Activated CD8-positive, alpha-beta memory T cell treated with anti-CD3 and anti-CD28 coated beads for 48 hours (primary cell): ENCODE data around the gene TNFSF9.
"Not testable (repeated sequence)": the region's sequence is repeated elsewhere in the genome, so short reads cannot be mapped to it uniquely, and the experiment has no call there.

Source experiments
- DNase-seq, 3 experiments: peaks; one replicate each; pipeline ENCODE4 v3.0.0-alpha.2; 2020; ENCODE audit warnings: low read depth in 2 of 3, low spot score in 2 of 3

Gene TNFSF9

GRCh38 chr19:6568816-6569215 lies 38.0 kb downstream of the TNFSF9 start:
- no peak for DNase-seq

GRCh38 chr19:6570764-6571163 lies 39.9 kb downstream of the TNFSF9 start:
- no peak for DNase-seq

GRCh38 chr19:6571167-6571566 lies 40.3 kb downstream of the TNFSF9 start:
- DNase-seq, result no peak

GRCh38 chr19:6572217-6572616 lies 41.4 kb downstream of the TNFSF9 start:
- DNase-seq, result no peak

- DNase-seq, result no peak
These were observed 42.5 kb downstream of the TNFSF9 start for GRCh38 chr19:6573350-6573749.

GRCh38 chr19:6576869-6577475 lies 46.1 kb downstream of the TNFSF9 start:
- no peak for DNase-seq

GRCh38 chr19:6577476-6578125 lies 46.8 kb downstream of the TNFSF9 start:
- no peak for DNase-seq

- DNase-seq, result no peak
These were observed 48.8 kb downstream of the TNFSF9 start for GRCh38 chr19:6579450-6580178.

- DNase-seq, result no peak
These were observed 49.5 kb downstream of the TNFSF9 start for GRCh38 chr19:6580313-6580712.

- not testable (repeated sequence) for DNase-seq
These were observed 52.0 kb downstream of the TNFSF9 start for GRCh38 chr19:6582515-6583484.
